HEK293 (cell line): ENCODE results near the gene PAK5.

ENCODE experiments used
- CTCF ChIA-PET: fragments of 350-600 bp; formaldehyde crosslinking; extraction: SDS; loops from one replicate; lab custom pipeline; 2021; ENCODE audit warnings: antibody characterized with exemption; lab: Yijun Ruan, JAX
- POLR2A ChIA-PET: fragments of 300-600 bp; formaldehyde crosslinking; extraction: SDS; loops from one replicate; lab custom pipeline; 2020; ENCODE audit warnings: antibody characterized with exemption, inconsistent platforms; lab: Yijun Ruan, JAX
- H3K27ac ChIP-seq: fragments of 200-500 bp; sonication (Bioruptor generic); 2 replicates; pipeline ENCODE4 v1.5.1; 2014; ENCODE audit warnings: low read depth, low read length, control low read depth, inconsistent platforms; ENCODE audit errors: extremely low read depth
- H3K36me3 ChIP-seq, 2 experiments: fragments of 200-500 bp in 1 of 2; sonication (Bioruptor generic) in 1 of 2; 1 replicate in 1 of 2; 2 replicates in 1 of 2; pipeline ENCODE4 v1.5.1; 2014 to 2017; ENCODE audit warnings: inconsistent platforms in 2 of 2, low read length in 2 of 2; ENCODE audit not compliant: control insufficient read depth in 2 of 2, insufficient read depth in 1 of 2
- H3K4me1 ChIP-seq: fragments of 200-500 bp; sonication (Bioruptor generic); 2 replicates; pipeline ENCODE4 v1.5.1; 2014; ENCODE audit warnings: mild to moderate bottlenecking, low read length, inconsistent platforms; ENCODE audit not compliant: control insufficient read depth, insufficient read depth
- H3K4me3 ChIP-seq: 2 replicates; pipeline ENCODE4 v1.5.1; 2011; ENCODE audit warnings: low read depth, mild to moderate bottlenecking, control low read depth, low read length, moderate library complexity
- H3K9me3 ChIP-seq: fragments of 200-500 bp; sonication (Bioruptor generic); 2 replicates; pipeline ENCODE4 v1.5.1; 2014; ENCODE audit warnings: low read depth, low read length, inconsistent platforms; ENCODE audit not compliant: control insufficient read depth, insufficient read depth
- EGR2 ChIP-seq: fragments of 450-650 bp; formaldehyde crosslinking; IDR thresholded peaks from 2 replicates; pipeline ENCODE4 v1.5.1; 2016; ENCODE audit warnings: low read depth, missing biosample characterization, missing genetic modification characterization
- GLI4 ChIP-seq: fragments of 450-650 bp; formaldehyde crosslinking; IDR thresholded peaks from 2 replicates; pipeline ENCODE4 v1.5.1; 2016; ENCODE audit warnings: missing biosample characterization, missing genetic modification characterization
- KLF16 ChIP-seq: fragments of 450-650 bp; formaldehyde crosslinking; IDR thresholded peaks from 2 replicates; pipeline ENCODE4 v1.5.1; 2017; ENCODE audit warnings: missing biosample characterization, missing genetic modification characterization
- SP3 ChIP-seq: fragments of 450-650 bp; formaldehyde crosslinking; IDR thresholded peaks from 2 replicates; pipeline ENCODE4 v1.5.1; 2016; ENCODE audit warnings: missing biosample characterization, missing genetic modification characterization
- ZNF169 ChIP-seq: fragments of 450-650 bp; formaldehyde crosslinking; IDR thresholded peaks from 2 replicates; pipeline ENCODE4 v1.5.1; 2016; ENCODE audit warnings: missing biosample characterization, missing genetic modification characterization
- ZNF18 ChIP-seq: fragments of 450-650 bp; formaldehyde crosslinking; IDR thresholded peaks from 2 replicates; pipeline ENCODE4 v1.5.1; 2016; ENCODE audit warnings: missing biosample characterization, missing genetic modification characterization
- ZNF211 ChIP-seq: fragments of 450-650 bp; formaldehyde crosslinking; IDR thresholded peaks from 2 replicates; pipeline ENCODE4 v1.5.1; 2016; ENCODE audit warnings: low read depth, missing biosample characterization, missing genetic modification characterization
- ZNF366 ChIP-seq: fragments of 450-650 bp; formaldehyde crosslinking; conservative IDR thresholded peaks from 2 replicates; pipeline ENCODE4 v1.5.1; 2016; ENCODE audit warnings: missing biosample characterization, missing genetic modification characterization
- ZNF518A ChIP-seq: fragments of 450-650 bp; formaldehyde crosslinking; conservative IDR thresholded peaks from 2 replicates; pipeline ENCODE4 v1.5.1; 2016; ENCODE audit warnings: low read depth, missing biosample characterization, missing genetic modification characterization
- ZNF529 ChIP-seq: fragments of 450-650 bp; formaldehyde crosslinking; IDR thresholded peaks from 2 replicates; pipeline ENCODE4 v1.5.1; 2017; ENCODE audit warnings: missing genetic modification characterization, missing biosample characterization; ENCODE audit not compliant: insufficient replicate concordance
- ZNF530 ChIP-seq: fragments of 450-650 bp; formaldehyde crosslinking; IDR thresholded peaks from 2 replicates; pipeline ENCODE4 v1.5.1; 2016; ENCODE audit warnings: low read depth, missing biosample characterization, missing genetic modification characterization
- ZNF596 ChIP-seq: fragments of 450-650 bp; IDR thresholded peaks from 2 replicates; pipeline ENCODE4 v1.5.0; 2018; ENCODE audit warnings: missing biosample characterization, mild to moderate bottlenecking, missing genetic modification characterization, moderate library complexity
- ZNF654 ChIP-seq: fragments of 450-650 bp; formaldehyde crosslinking; IDR thresholded peaks from 2 replicates; pipeline ENCODE4 v1.5.1; 2016; ENCODE audit warnings: low read depth, missing biosample characterization, missing genetic modification characterization
- ZNF677 ChIP-seq: fragments of 450-650 bp; IDR thresholded peaks from 2 replicates; pipeline ENCODE4 v1.5.0; 2018; ENCODE audit warnings: missing biosample characterization, mild to moderate bottlenecking, missing genetic modification characterization, moderate library complexity
- ZNF747 ChIP-seq: fragments of 450-650 bp; formaldehyde crosslinking; IDR thresholded peaks from 2 replicates; pipeline ENCODE4 v1.5.1; 2016; ENCODE audit warnings: missing biosample characterization, missing genetic modification characterization
- ZNF785 ChIP-seq: fragments of 450-650 bp; formaldehyde crosslinking; IDR thresholded peaks from 2 replicates; pipeline ENCODE4 v1.5.1; 2016; ENCODE audit warnings: missing biosample characterization, missing genetic modification characterization
- ZSCAN18 ChIP-seq: fragments of 450-650 bp; formaldehyde crosslinking; IDR thresholded peaks from 2 replicates; pipeline ENCODE4 v1.5.1; 2016; ENCODE audit warnings: missing biosample characterization, missing genetic modification characterization

PAK5 gene

GRCh38 chr20:9609887-9610502 lies 228.9 kb downstream of the PAK5 start:
- no peaks in the 10 kb centered on the region for H3K36me3 ChIP-seq
- ChIA-PET CTCF (interaction anchor here (0.6 to 7.3 kb wide), 36 partner anchors 10 to 1483 kb away, joined by 3 to 234 read pairs (median 4); no protein-coding TSS in a partner anchor), POLR2A (interaction anchor here (0.9 kb wide), 1 partner anchor 202 kb away, joined by 3 read pairs; no protein-coding TSS in a partner anchor)
- H3K4me1 ChIP-seq, result no peaks in the 10 kb centered on the region
- no peak overlapping the region for H3K4me3 ChIP-seq
- no peaks in the 10 kb centered on the region for H3K9me3 ChIP-seq
- no peak overlapping the region for H3K27ac ChIP-seq
- TF ChIP-seq ZNF654 (tag by site-specific recombination), result peak; percentile 46
- TF ChIP-seq GLI4, result no peak

GRCh38 chr20:9608639-9609340 lies 230.1 kb downstream of the PAK5 start:
- H3K4me3 ChIP-seq, result no peak overlapping the region

GRCh38 chr20:9602847-9603183 lies 236.1 kb downstream of the PAK5 start:
- Histone ChIP-seq H3K4me3 (no peak overlapping the region), H3K27ac (no peak overlapping the region), H3K36me3 (no peaks in the 10 kb centered on the region), H3K4me1 (no peaks in the 10 kb centered on the region), H3K9me3 (no peaks in the 10 kb centered on the region)
- CTCF ChIA-PET, result interaction anchor here (1.1 to 4.1 kb wide), 4 partner anchors 14 to 210 kb away, joined by 3 to 30 read pairs (median 6); no protein-coding TSS in a partner anchor
- POLR2A ChIA-PET, result interaction anchor here (0.6 kb wide), 1 partner anchor 572 kb away, joined by 3 read pairs; no protein-coding TSS in a partner anchor
- TF ChIP-seq ZNF677 (tag by site-specific recombination) (no peak), ZNF530 (no peak), ZNF211 (tag by site-specific recombination) (no peak), ZNF18 (tag by site-specific recombination) (no peak), EGR2 (no peak), SP3 (tag by site-specific recombination) (no peak), ZNF747 (tag by site-specific recombination) (no peak), ZSCAN18 (tag by site-specific recombination) (no peak), ZNF169 (tag by site-specific recombination) (no peak), ZNF785 (tag by site-specific recombination) (no peak), KLF16 (tag by site-specific recombination) (no peak), ZNF518A (tag by site-specific recombination) (no peak), ZNF529 (tag by site-specific recombination) (no peak)

More at GRCh38 chr20:9608639-9609340, 230.1 kb downstream of the PAK5 start:
- H3K27ac ChIP-seq, result no peak overlapping the region
- POLR2A ChIA-PET, result no interaction called here
- TF ChIP-seq ZNF596 (tag by site-specific recombination), result no peak
- no peak for TF ChIP-seq ZNF366 (tag by site-specific recombination)
- TF ChIP-seq, all 188 proteins: peak for 0
- CTCF ChIA-PET, result interaction anchor here (0.6 to 7.3 kb wide), 5 partner anchors 22 to 486 kb away, joined by 3 to 234 read pairs (median 4); no protein-coding TSS in a partner anchor
- H3K36me3 ChIP-seq, result no peaks in the 10 kb centered on the region
- no peaks in the 10 kb centered on the region for H3K9me3 ChIP-seq
- H3K4me1 ChIP-seq, result no peaks in the 10 kb centered on the region
